ENCODE data around the gene TES. TPM values are rescaled to one million over a fixed set of nuclear protein-coding genes. Genes with fewer than 3 reads are reported as not detected.

The TES gene
- polyA plus RNA-seq, 1 donor (not counting 4 experiments of a cell fraction or from before 2014, with no cell fraction given) = 187 TPM

- TF ChIP-seq CTCF (optimal IDR thresholded peaks at IDR 0.05 in 1 of 3, IDR thresholded peaks at IDR 0.05 in 1 of 3, conservative IDR thresholded peaks at IDR 0.05 in 1 of 3; ENCODE audit: extremely low read depth in 1 of 3, insufficient read depth in 2 of 3, low read length in 3 of 3) = no peak
- H3K9ac ChIP-seq (ENCODE audit: control insufficient read depth, extremely low read depth, insufficient read depth, low read length) = no peak overlapping the region
- dilution Hi-C loops (cut with MboI; ENCODE audit: extremely low pct_ligation_motif_present, low sequenced_read_pairs) = no loop called here
- peaks cover 8 to 27% of the 10 kb centered on the region in 2 experiments for H3K36me3 ChIP-seq (ENCODE audit: control insufficient read depth in 2 of 2, extremely low read depth in 1 of 2, insufficient read depth in 2 of 2, low read length in 2 of 2)
- peaks cover 79% of the 10 kb centered on the region for H3K79me2 ChIP-seq (ENCODE audit: control insufficient read depth, insufficient read depth, low read length)
- H3K27me3 ChIP-seq (ENCODE audit: control insufficient read depth, extremely low read depth, insufficient read depth, low read length) = no peaks in the 10 kb centered on the region
- peaks cover 2% of the 10 kb centered on the region for H3K9me3 ChIP-seq (ENCODE audit: control insufficient read depth, low read depth, low read length)
- DNase-seq (ENCODE audit: low read depth, low spot score) (no peak), FAIRE-seq (no peak)
- no peaks in the 10 kb centered on the region for H4K20me1 ChIP-seq (ENCODE audit: control insufficient read depth, extremely low read depth, insufficient read depth, low read length)
- H2AFZ ChIP-seq (ENCODE audit: control insufficient read depth, low read length) = no peak overlapping the region
- H3K4me3 ChIP-seq (ENCODE audit: control insufficient read depth in 2 of 3, extremely low read depth in 1 of 3, insufficient read depth in 2 of 3, low read depth in 1 of 3, low read length in 3 of 3) = no peak overlapping the region
- H3K27ac ChIP-seq (ENCODE audit: control insufficient read depth, insufficient read depth, low read length) = no peak overlapping the region
- H3K9me1 ChIP-seq (ENCODE audit: control insufficient read depth, extremely low read depth, insufficient read depth, low read length) = no peaks in the 10 kb centered on the region
- H3K4me2 ChIP-seq (ENCODE audit: control insufficient read depth, extremely low read depth, insufficient read depth, low read depth, low read length) = no peak overlapping the region
- H3K4me1 ChIP-seq (ENCODE audit: control insufficient read depth, extremely low read depth, insufficient read depth, low read length) = no peaks in the 10 kb centered on the region
Measured at GRCh38 chr7:116239434-116239833, 29.1 kb downstream of the TES start.

GRCh38 chr7:116240024-116240668 lies 29.8 kb downstream of the TES start:
- Histone ChIP-seq H2AFZ (ENCODE audit: control insufficient read depth, low read length) (no peak overlapping the region), H3K9ac (ENCODE audit: control insufficient read depth, extremely low read depth, insufficient read depth, low read length) (no peak overlapping the region), H3K4me2 (ENCODE audit: control insufficient read depth, extremely low read depth, insufficient read depth, low read depth, low read length) (no peak overlapping the region), H3K4me1 (ENCODE audit: control insufficient read depth, extremely low read depth, insufficient read depth, low read length) (no peaks in the 10 kb centered on the region), H3K27me3 (ENCODE audit: control insufficient read depth, extremely low read depth, insufficient read depth, low read length) (no peaks in the 10 kb centered on the region), H3K9me3 (ENCODE audit: control insufficient read depth, low read depth, low read length) (peaks cover 5% of the 10 kb centered on the region), H3K4me3 (ENCODE audit: control insufficient read depth in 2 of 3, extremely low read depth in 1 of 3, insufficient read depth in 2 of 3, low read depth in 1 of 3, low read length in 3 of 3) (no peak overlapping the region), H3K27ac (ENCODE audit: control insufficient read depth, insufficient read depth, low read length) (no peak overlapping the region), H3K36me3 (ENCODE audit: control insufficient read depth in 2 of 2, extremely low read depth in 1 of 2, insufficient read depth in 2 of 2, low read length in 2 of 2) (peaks cover 10 to 26% of the 10 kb centered on the region in 2 experiments), H3K9me1 (ENCODE audit: control insufficient read depth, extremely low read depth, insufficient read depth, low read length) (no peaks in the 10 kb centered on the region), H3K79me2 (ENCODE audit: control insufficient read depth, insufficient read depth, low read length) (peaks cover 79% of the 10 kb centered on the region), H4K20me1 (ENCODE audit: control insufficient read depth, extremely low read depth, insufficient read depth, low read length) (no peaks in the 10 kb centered on the region)
- FAIRE-seq (no peak), DNase-seq (ENCODE audit: low read depth, low spot score) (no peak)
- TF ChIP-seq EZH2 (IDR thresholded peaks at IDR 0.05; ENCODE audit: low read length) (no peak), CTCF (optimal IDR thresholded peaks at IDR 0.05 in 1 of 3, IDR thresholded peaks at IDR 0.05 in 1 of 3, conservative IDR thresholded peaks at IDR 0.05 in 1 of 3; ENCODE audit: extremely low read depth in 1 of 3, insufficient read depth in 2 of 3, low read length in 3 of 3) (no peak)
- dilution Hi-C loops (cut with MboI; ENCODE audit: extremely low pct_ligation_motif_present, low sequenced_read_pairs) = no loop called here
